Suprapubic skin (tissue), 4 donors: ENCODE results near the gene GOT1.

Source experiments
- CTCF ChIP-seq, 2 donors: fragments of 200-600 bp in 1 of 2; fragments of 450-650 bp in 1 of 2; sonication (generic) in 1 of 2; IDR thresholded peaks; one replicate each; pipeline ENCODE4 v1.5.1; 2016 to 2019; ENCODE audit warnings: antibody characterized with exemption in 2 of 2, mild to moderate bottlenecking in 1 of 2, moderate library complexity in 1 of 2
- EP300 ChIP-seq: sonication (generic); formaldehyde crosslinking; IDR thresholded peaks from one replicate; pipeline ENCODE4 v1.6.1; 2017; ENCODE audit warnings: antibody characterized with exemption
- POLR2A ChIP-seq, 2 donors: fragments of 450-650 bp; IDR thresholded peaks; one replicate each; pipeline ENCODE4 v1.6.1; 2017; ENCODE audit warnings: antibody characterized with exemption in 2 of 2, mild to moderate bottlenecking in 2 of 2, moderate library complexity in 2 of 2
- POLR2AphosphoS5 ChIP-seq, 3 donors: sonication (generic); formaldehyde crosslinking; IDR thresholded peaks; one replicate each; pipeline ENCODE4 v1.6.1; 2017; ENCODE audit warnings: antibody characterized with exemption in 3 of 3

GRCh38 chr10:99431190-99431760 is 851 bp upstream of the GOT1 start:
- no peak for TF ChIP-seq CTCF (IDR thresholded peaks at IDR 0.05)
- TF ChIP-seq POLR2A (IDR thresholded peaks at IDR 0.05) = no peak
- TF ChIP-seq POLR2AphosphoS5 (IDR thresholded peaks at IDR 0.05) = no peak
- TF ChIP-seq EP300 = peak; percentile 40
